NCI-H748 treated with DMSO at 0.1 percent for 48 hours (cell line): ENCODE data around the gene TEC.
A peak's percentile ranks its signal among the peaks of the same experiment; 100 is the strongest.
"Not testable (repeated sequence)": the region's sequence is repeated elsewhere in the genome, so short reads cannot be mapped to it uniquely, and the experiment has no call there.

ENCODE experiments used
- DNase-seq: peaks from one replicate; lab custom pipeline; 2025; lab: John Stamatoyannopoulos, UW

TEC gene

GRCh38 chr4:48196758-48197504, 72.7 kb downstream of the TEC start:
- no peak for DNase-seq

- DNase-seq, result no peak
Observed at GRCh38 chr4:48195853-48196252, 73.8 kb downstream of the TEC start.

GRCh38 chr4:48195374-48195773, 74.3 kb downstream of the TEC start:
- DNase-seq, result peak; percentile 90

- DNase-seq, result peak; percentile 73
Observed at GRCh38 chr4:48194971-48195370, 74.7 kb downstream of the TEC start.

GRCh38 chr4:48193921-48194468, 75.6 kb downstream of the TEC start:
- DNase-seq, result no peak

- no peak for DNase-seq
Observed at GRCh38 chr4:48193096-48193836, 76.4 kb downstream of the TEC start.

GRCh38 chr4:48191758-48192157, 77.9 kb downstream of the TEC start:
- DNase-seq, result peak; percentile 33

GRCh38 chr4:48190839-48191238, 78.8 kb downstream of the TEC start:
- DNase-seq, result no peak

GRCh38 chr4:48189731-48190130, 79.9 kb downstream of the TEC start:
- no peak for DNase-seq

- DNase-seq, result no peak
Observed at GRCh38 chr4:48188390-48188789, 81.2 kb downstream of the TEC start.

- no peak for DNase-seq
Observed at GRCh38 chr4:48187813-48188212, 81.8 kb downstream of the TEC start.

- DNase-seq, result not testable (repeated sequence)
Observed at GRCh38 chr4:48187066-48187465, 82.6 kb downstream of the TEC start.

GRCh38 chr4:48186394-48186793, 83.2 kb downstream of the TEC start:
- DNase-seq, result not testable (repeated sequence)

GRCh38 chr4:48184882-48185281, 84.8 kb downstream of the TEC start:
- DNase-seq, result no peak

- DNase-seq, result no peak
Observed at GRCh38 chr4:48180234-48180633, 89.4 kb downstream of the TEC start.

- no peak for DNase-seq
Observed at GRCh38 chr4:48178931-48179330, 90.7 kb downstream of the TEC start.

GRCh38 chr4:48175806-48176205, 93.8 kb downstream of the TEC start:
- no peak for DNase-seq

GRCh38 chr4:48175328-48175727, 94.3 kb downstream of the TEC start:
- no peak for DNase-seq

- DNase-seq, result no peak
Observed at GRCh38 chr4:48173056-48173991, 96.3 kb downstream of the TEC start.

- DNase-seq, result no peak
Observed at GRCh38 chr4:48172651-48173050, 97.0 kb downstream of the TEC start.

- no peak for DNase-seq
Observed at GRCh38 chr4:48169636-48170035, 100.0 kb downstream of the TEC start.
